Measurements from ENCODE around the gene SUN3.

Gene SUN3

GRCh38 chr7:47953822-47954221 is 75.1 kb downstream of the SUN3 start:
- no peak overlapping the region for H3K27ac ChIP-seq
- no peak overlapping the region for H3K4me3 ChIP-seq (ENCODE audit: low read depth in 1 of 2, low read length in 1 of 2)
- peaks cover 23% of the 10 kb centered on the region for H3K36me3 ChIP-seq
- peaks cover 0 to 5% of the 10 kb centered on the region in 2 experiments for H3K4me1 ChIP-seq (ENCODE audit: control insufficient read depth in 1 of 2, insufficient read depth in 1 of 2, low read depth in 1 of 2, low read length in 1 of 2)
- no peaks in the 10 kb centered on the region for H3K9me3 ChIP-seq
- H3K27me3 ChIP-seq = no peaks in the 10 kb centered on the region
- no peak for TF ChIP-seq CTCF (IDR thresholded peaks at IDR 0.05)

GRCh38 chr7:47952224-47952623 is 76.7 kb downstream of the SUN3 start:
- H3K27ac ChIP-seq = no peak overlapping the region
- no peaks in the 10 kb centered on the region for H3K27me3 ChIP-seq
- H3K4me1 ChIP-seq (ENCODE audit: control insufficient read depth in 1 of 2, insufficient read depth in 1 of 2, low read depth in 1 of 2, low read length in 1 of 2) = peaks cover 0 to 2% of the 10 kb centered on the region in 2 experiments
- H3K36me3 ChIP-seq = peaks cover 23% of the 10 kb centered on the region
- H3K4me3 ChIP-seq (ENCODE audit: low read depth in 1 of 2, low read length in 1 of 2) = no peak overlapping the region
- TF ChIP-seq CTCF (IDR thresholded peaks at IDR 0.05) = no peak
- H3K9me3 ChIP-seq = no peaks in the 10 kb centered on the region

DNA sequence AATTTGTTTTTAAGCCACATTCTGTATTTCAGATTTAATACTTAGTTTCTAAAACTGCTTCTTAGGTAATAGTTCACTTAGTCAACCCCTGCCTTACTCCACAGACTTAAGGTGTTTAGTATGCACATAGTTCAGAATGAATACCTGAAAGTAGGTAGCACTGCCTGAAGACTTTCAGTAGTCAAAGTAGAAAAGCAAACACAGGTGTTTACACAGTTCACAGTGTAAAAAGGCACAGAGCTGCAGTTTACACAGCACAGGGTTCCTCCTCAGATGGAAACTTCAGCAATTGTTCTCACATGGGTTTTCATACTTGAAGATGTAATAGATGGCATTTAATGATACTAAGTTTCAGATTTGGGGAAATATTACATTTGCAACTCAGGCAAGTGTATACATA is 77.5 kb downstream of the SUN3 start:
- no peak overlapping the region for H3K4me3 ChIP-seq (ENCODE audit: low read depth in 1 of 2, low read length in 1 of 2)
- H3K27ac ChIP-seq = no peak overlapping the region
- no peaks in the 10 kb centered on the region for H3K27me3 ChIP-seq
- peaks cover 21% of the 10 kb centered on the region for H3K36me3 ChIP-seq
- no peak for TF ChIP-seq CTCF (IDR thresholded peaks at IDR 0.05)
- H3K9me3 ChIP-seq = no peaks in the 10 kb centered on the region
- H3K4me1 ChIP-seq (ENCODE audit: control insufficient read depth in 1 of 2, insufficient read depth in 1 of 2, low read depth in 1 of 2, low read length in 1 of 2) = no peaks in the 10 kb centered on the region

GRCh38 chr7:47950714-47951113 is 78.2 kb downstream of the SUN3 start:
- TF ChIP-seq CTCF (IDR thresholded peaks at IDR 0.05) = no peak
- Histone ChIP-seq H3K27me3 (no peaks in the 10 kb centered on the region), H3K4me3 (ENCODE audit: low read depth in 1 of 2, low read length in 1 of 2) (no peak overlapping the region), H3K9me3 (no peaks in the 10 kb centered on the region), H3K27ac (no peak overlapping the region), H3K36me3 (peaks cover 15% of the 10 kb centered on the region), H3K4me1 (ENCODE audit: control insufficient read depth in 1 of 2, insufficient read depth in 1 of 2, low read depth in 1 of 2, low read length in 1 of 2) (no peaks in the 10 kb centered on the region)

- no peaks in the 10 kb centered on the region for H3K4me1 ChIP-seq (ENCODE audit: control insufficient read depth in 1 of 2, insufficient read depth in 1 of 2, low read depth in 1 of 2, low read length in 1 of 2)
- no peak for TF ChIP-seq CTCF (IDR thresholded peaks at IDR 0.05)
- no peaks in the 10 kb centered on the region for H3K9me3 ChIP-seq
- no peak overlapping the region for H3K27ac ChIP-seq
- H3K27me3 ChIP-seq = no peaks in the 10 kb centered on the region
- no peak overlapping the region for H3K4me3 ChIP-seq (ENCODE audit: low read depth in 1 of 2, low read length in 1 of 2)
- H3K36me3 ChIP-seq = peaks cover 7% of the 10 kb centered on the region
These were observed 79.2 kb downstream of the SUN3 start for GRCh38 chr7:47949703-47950102.

All from neutrophil (primary cell).